Stimulated activated CD4-positive, alpha-beta T cell treated with anti-CD3 and anti-CD28 coated beads, Interleukin-2, amount 100 ng/mL, for 48 hours (primary cell): ENCODE results near the gene GPR32.
"Not testable (repeated sequence)": the region's sequence is repeated elsewhere in the genome, so short reads cannot be mapped to it uniquely, and the experiment has no call there.

Experiments
- DNase-seq, 2 donors: peaks; one replicate each; pipeline ENCODE4 v3.0.0-alpha.2; 2020

The GPR32 gene

DNA sequence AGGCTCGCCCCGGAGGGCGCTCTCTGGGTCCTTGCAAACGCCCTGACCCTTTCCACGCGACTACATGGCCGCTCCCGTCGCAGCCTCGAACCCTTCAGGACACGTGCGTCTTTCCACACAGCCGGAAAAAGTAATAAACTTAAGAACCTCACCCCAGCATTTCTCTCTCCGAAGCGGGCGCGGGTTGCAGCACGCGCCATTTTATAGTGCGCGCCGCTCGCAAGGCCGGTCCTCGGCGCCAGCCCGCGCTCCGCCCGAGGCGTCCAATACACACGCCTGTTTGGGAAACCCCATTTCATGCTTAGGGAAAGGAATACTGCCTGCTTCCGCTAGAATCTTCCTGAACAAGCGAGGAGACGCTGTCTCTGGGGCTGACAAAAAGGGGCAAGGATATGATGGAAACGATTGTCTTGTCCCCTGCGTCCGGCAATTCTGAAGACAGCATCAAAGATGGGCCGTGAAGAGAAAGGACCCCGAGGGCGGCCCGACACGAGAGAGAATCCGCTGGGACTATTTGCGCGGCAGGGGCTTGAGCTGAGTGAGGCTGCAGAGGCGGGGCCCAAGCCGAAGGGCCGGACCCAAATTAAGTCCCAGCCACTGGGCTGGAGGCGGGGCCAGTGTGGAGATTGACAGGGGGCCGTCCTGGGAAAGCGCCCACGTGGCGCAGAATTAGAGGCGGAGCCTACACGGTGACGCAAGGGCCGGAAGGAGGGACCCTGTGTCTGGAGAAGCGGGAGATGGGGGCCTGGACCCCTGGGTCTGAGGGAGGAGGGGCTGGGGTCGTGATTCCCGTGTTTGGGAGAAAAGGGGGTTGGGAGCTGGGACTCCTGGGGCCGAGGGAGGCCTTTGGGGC, 34.4 kb downstream of the GPR32 start:
- DNase-seq, result peak; percentile 96

DNA sequence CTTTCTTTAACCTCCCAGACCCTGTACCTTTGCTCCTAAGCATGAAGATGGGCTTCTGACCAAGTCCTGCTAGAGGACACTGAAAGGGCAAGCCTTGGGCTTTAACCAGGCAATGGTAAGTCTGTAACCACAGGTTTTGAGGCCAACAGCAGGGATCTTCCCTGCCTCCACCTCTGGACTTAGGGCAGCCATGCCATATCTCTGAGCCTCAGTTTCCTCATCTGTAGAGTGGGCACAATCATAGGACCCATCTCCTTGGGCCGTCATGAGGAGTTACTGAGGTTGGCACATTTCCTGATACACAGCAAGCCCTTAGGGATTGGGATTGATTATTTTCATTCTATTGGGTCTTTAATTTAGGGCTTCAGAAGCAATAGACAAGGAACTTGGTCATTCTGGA, 38.6 kb downstream of the GPR32 start:
- no peak for DNase-seq

DNA sequence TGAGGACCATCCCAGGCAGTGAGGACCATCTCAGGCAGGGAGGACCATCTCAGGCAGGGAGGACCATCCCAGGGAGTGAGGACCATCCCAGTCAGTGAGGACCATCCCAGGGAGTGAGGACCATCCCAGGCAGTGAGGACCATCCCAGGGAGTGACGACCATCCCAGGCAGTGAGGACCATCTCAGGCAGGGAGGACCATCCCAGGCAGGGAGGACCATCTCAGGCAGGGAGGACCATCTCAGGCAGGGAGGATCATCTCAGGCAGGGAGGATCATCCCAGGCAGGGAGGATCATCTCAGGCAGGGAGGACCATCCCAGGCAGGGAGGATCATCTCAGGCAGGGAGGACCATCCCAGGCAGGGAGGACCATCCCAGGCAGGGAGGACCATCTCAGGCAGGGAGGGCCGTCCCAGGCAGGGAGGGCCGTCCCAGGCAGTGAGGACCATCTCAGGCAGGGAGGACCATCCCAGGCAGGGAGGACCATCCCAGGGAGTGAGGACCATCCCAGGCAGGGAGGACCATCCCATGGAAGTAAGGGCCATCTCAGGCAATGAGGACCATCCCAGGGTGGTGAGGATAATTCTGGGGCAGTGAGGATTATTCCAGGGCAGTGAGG, 41.5 kb downstream of the GPR32 start:
- not testable (repeated sequence) for DNase-seq

DNA sequence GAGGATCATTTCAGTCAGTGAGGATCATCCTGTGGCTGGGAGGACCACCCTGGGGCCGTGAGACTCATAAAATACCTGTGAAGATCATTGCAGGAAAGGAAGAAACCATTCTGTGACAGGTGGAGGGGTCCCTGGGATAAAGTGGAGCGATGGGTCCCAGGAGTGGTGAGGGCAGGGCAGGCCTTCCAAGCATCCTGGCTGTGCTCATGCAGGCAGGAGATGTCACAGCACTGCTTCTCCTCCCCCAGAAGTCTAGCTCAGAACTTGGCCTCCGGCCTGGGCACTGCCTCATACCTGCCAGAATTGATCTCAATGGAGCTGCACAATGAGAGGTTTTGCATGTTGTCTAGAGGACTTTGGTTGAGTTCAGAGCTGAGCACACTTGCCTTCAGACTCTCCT, 42.2 kb downstream of the GPR32 start:
- DNase-seq, result no peak

DNA sequence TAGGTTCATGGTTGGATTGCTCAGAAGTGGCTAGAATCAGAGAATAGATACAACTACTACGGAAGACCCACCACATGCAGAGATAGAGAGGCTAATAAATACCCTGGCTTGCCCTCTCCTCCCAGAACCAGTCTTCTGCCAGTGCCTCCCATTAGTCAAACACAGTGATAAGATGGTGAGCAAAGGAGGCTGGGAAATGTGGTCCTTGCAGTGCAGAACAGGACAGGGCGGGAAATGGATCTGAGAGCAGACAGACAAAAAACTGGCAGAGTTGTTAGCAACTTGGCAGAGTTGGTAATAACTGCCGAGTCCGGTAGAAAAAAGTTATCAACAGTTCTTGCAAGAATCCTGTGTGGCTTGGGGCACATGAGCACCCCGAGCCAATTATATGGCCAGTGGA, 44.6 kb downstream of the GPR32 start:
- DNase-seq, result no peak

DNA sequence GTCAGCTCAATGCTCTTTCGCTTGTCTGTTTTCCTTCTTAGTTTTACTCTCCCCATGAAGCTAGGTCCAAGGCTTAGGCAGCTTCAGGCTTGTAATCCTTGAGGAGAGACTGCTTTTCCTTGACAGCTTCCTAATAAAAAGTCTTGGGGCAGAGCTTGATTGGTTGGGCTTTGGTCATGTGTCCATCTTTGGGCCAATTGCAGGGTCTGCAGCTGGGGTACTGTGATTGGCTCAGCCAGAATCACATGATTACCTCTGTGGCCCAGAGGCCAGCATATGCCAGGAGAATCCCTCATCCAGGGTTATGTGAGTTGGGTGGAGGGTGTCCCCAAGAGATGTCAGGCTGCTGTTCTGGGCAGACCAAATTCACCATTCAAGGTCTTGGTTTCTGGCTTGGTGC, 45.2 kb downstream of the GPR32 start:
- DNase-seq, result no peak

DNA sequence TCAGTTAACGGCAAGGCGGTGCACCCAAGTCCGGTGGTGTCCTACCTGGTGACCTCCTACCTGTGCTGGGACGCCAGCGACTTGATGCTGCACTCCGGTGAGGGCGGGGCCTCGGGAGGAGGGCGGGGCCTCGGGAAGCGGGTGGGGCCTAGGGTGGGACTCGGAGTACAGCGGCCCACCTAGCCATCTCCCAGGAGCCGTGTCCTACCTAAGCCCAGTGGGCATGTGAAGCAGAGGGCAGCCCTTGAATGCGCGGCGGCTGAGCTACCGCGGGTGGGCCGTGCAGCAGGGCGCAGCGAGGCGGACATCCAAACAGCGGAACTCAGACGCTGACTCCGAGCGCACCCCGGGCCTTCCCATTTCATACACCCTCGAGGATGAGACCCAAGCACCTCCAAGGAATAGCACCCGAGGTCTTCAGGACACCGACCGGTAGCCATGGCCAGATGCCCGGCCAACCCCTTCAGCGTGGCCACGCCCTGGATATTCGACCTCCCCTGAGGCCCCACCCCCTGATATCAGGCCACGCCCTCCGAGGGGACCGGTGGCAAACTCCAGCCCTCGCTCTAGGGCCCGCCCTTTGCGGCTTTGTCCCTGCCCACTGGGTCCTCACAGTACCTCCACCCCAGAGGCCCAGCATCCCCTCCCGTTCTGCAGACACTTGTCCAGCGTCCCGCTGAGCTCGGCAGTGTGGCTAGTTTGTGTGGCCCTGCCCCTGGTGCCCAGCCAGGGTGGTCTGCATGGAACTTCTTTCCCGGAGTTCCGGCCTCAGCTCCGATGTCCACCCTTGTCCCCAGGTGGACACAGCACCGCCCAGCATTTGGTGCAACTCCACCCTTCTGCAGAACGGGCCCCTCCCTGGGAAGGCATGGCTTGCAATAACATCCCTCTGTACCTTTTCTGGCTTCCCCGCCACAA, 47.9 kb downstream of the GPR32 start:
- DNase-seq, result peak; percentile 57 to 66

DNA sequence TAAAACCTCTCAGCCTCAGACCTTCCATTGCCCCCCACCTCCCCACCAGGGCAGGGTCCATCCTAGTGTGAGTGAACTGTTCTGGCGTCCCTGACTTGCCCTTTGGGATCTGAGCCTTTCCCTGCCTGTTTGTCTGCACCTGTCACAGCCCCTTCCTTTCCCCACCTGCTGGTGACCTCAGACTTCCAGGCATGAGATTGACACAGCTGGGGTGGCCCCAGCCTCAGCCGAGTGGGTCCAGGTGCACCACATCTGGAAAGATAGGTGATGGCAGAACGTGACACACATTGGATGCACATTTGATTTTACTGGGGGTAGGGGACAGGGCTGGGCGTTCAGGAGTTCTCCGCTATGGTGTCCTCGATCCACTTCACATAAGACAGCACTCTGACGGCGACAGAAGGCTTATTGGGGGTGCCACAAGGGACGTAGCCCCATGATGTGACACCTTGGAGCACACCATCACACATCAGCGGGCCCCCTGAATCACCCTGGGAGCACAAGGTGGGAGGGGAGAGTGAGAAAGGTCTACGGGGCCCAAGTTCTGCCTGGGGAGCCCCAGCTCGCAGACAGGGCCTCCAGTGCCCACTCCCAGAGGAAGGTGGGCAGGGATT, 48.7 kb downstream of the GPR32 start:
- no peak for DNase-seq

DNA sequence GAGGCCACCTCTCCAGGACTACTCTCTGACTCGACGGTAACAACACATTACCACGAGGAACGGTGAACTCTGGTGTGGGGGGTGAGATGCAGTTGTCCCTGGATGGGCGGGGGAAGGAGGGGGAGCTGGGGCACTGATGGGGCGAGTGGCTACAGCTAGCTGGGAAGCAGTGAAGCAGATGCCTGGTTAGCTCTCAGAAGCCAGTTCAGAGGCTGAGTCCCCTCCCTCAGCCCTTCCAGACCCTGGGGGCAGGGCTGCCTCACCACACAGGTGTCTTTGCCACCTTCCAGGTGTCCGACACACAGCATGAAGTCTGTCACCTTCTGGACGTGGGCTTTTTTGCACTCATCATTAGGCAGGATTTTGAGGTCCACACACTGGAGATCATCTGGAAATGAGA, 49.4 kb downstream of the GPR32 start:
- no peak for DNase-seq

DNA sequence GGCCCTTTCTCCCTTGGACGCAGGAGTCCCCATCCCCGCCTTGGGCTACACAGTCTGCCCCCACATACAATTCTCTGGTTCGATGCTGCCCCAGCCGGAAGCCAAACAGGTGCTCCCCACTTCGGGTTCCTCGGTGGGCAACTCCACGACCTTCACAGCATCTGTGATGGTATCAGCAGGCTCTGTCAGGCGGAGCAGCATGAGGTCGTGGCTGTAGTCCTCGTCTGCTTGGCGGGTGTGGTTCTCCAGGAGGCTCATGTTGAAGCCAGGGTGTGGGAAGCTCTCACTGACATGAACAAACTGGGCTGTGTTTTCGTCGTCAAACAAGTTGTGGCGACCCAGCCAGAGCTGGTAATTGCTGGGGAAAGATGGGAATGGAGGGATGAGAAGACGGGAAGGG, 49.8 kb downstream of the GPR32 start:
- DNase-seq, result no peak

DNA sequence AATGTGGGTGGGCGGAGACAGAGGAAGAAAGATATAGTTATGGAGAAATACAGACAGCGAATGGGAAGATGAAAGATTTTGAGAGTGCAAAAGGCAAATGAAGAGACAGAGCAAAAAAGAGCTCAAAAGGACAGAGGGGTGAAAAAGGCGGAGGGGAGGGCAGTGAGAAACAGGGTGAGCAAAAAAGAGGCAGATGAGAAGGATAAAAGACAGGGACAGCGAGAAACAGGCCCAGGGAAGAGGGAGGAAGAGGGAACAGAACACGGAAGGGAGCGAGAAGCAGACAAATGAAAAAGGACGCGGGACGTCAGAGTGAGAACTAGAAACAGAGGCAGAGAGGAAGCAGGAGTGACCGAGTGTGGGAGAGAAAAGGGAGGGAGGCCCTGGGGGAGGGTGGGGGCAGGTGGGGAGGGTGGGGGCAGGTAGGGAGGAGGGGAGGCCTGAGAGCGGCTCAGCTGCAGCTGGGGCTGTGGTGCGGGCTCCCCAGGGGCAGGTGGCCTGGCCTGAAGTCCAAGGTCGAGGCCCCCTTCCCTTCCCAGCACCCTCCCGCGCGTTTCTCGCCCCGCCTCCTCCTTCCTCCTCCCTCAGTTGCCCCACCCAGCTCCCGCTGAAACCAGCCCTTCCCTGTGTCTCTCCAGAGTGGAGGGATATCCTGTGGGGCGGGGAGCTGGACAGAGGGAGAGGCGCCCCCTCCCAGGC, 50.4 kb downstream of the GPR32 start:
- no peak for DNase-seq

DNA sequence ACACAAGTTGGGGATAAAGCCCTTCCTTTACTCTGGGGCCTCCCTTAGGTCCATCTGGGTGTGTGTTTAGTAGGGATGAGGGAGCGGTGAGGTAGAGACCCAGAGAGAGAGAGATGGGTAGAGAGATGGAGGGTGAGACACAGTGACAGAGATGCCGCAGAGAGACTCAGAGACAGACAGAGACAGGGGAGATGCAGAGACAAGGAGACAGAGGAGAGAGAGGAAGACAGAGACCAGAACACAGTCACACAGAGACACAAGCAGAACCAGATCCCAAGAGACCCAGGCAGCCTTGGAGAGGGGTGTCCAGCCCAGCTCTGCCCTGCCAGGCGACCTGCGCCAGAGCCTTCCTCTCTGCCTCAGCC, 51.0 kb downstream of the GPR32 start:
- DNase-seq, result no peak
